ENCODE data around the gene FCRLA.

DNA sequence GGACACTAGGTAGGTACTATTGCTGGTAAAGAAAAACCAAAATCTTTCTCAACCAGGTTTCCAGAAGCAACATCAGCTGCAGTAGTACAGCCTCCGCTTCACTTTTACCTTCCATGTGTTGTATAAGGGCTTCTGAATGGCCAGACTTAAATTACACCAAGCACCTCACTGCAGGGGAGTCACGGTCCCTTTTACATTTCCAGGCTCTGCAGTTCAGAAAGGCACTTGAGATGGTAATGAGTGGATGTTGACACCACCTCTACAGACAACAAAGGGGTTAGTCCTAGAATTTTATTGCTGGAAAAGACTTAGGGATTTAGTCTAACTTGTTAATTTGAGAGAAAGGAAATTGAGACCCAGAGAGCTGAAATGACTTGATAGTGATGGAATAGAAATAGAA is 30.6 kb downstream of the FCRLA start:
- TF ChIP-seq, protein P1, sequence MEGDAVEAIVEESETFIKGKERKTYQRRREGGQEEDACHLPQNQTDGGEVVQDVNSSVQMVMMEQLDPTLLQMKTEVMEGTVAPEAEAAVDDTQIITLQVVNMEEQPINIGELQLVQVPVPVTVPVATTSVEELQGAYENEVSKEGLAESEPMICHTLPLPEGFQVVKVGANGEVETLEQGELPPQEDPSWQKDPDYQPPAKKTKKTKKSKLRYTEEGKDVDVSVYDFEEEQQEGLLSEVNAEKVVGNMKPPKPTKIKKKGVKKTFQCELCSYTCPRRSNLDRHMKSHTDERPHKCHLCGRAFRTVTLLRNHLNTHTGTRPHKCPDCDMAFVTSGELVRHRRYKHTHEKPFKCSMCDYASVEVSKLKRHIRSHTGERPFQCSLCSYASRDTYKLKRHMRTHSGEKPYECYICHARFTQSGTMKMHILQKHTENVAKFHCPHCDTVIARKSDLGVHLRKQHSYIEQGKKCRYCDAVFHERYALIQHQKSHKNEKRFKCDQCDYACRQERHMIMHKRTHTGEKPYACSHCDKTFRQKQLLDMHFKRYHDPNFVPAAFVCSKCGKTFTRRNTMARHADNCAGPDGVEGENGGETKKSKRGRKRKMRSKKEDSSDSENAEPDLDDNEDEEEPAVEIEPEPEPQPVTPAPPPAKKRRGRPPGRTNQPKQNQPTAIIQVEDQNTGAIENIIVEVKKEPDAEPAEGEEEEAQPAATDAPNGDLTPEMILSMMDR (IDR thresholded peaks at IDR 0.05; ENCODE audit: low read depth, low read length, poor library complexity, severe bottlenecking), result no peak
- no peak for TF ChIP-seq EZH2phosphoT487 (IDR thresholded peaks at IDR 0.05; ENCODE audit: borderline replicate concordance, low read length)

Data from DOHH2 (cell line).